ENCODE data around the gene ABCD4.
"Not testable (repeated sequence)": the region's sequence is repeated elsewhere in the genome, so short reads cannot be mapped to it uniquely, and the experiment has no call there.

ABCD4 gene

GRCh38 chr14:74302634-74303569, at the start of gene ABCD4:
ABCD4 (minus strand) TSS chr14:74302934; CDS start chr14:74302912, 22 bp downstream.
- peak; percentile 95 for DNase-seq

- DNase-seq = no peak
Observed at GRCh38 chr14:74350928-74351323, 48.2 kb upstream of the ABCD4 start.

- no peak for DNase-seq
Observed at GRCh38 chr14:74350211-74350927, 47.6 kb upstream of the ABCD4 start.

GRCh38 chr14:74349757-74350156, 47.0 kb upstream of the ABCD4 start:
- no peak for DNase-seq

- DNase-seq = no peak
Observed at GRCh38 chr14:74348735-74349463, 46.2 kb upstream of the ABCD4 start.

GRCh38 chr14:74348241-74348734, 45.6 kb upstream of the ABCD4 start, which contains the start of gene VRTN:
VRTN (plus strand) TSS chr14:74348471; CDS start chr14:74356784, 8,313 bp downstream.
- no peak for DNase-seq

- DNase-seq = no peak
Observed at GRCh38 chr14:74347795-74348100, 45.0 kb upstream of the ABCD4 start.

- no peak for DNase-seq
Observed at GRCh38 chr14:74347097-74347794, 44.5 kb upstream of the ABCD4 start.

GRCh38 chr14:74346341-74346740, 43.6 kb upstream of the ABCD4 start:
- no peak for DNase-seq

- DNase-seq = no peak
Observed at GRCh38 chr14:74333909-74334308, 31.2 kb upstream of the ABCD4 start.

- not testable (repeated sequence) for DNase-seq
Observed at GRCh38 chr14:74329950-74330552, 27.3 kb upstream of the ABCD4 start.

- peak; percentile 88 for DNase-seq
Observed at GRCh38 chr14:74326369-74327152, 23.8 kb upstream of the ABCD4 start.

- no peak for DNase-seq
Observed at GRCh38 chr14:74325446-74325845, 22.7 kb upstream of the ABCD4 start.

GRCh38 chr14:74324931-74325361, 22.2 kb upstream of the ABCD4 start:
- peak; percentile 28 for DNase-seq

- no peak for DNase-seq
Observed at GRCh38 chr14:74314576-74314975, 11.8 kb upstream of the ABCD4 start.

GRCh38 chr14:74313601-74314000, 10.9 kb upstream of the ABCD4 start:
- DNase-seq = no peak

GRCh38 chr14:74312161-74312560, 9.4 kb upstream of the ABCD4 start:
- DNase-seq = no peak

GRCh38 chr14:74309125-74310022, 6.6 kb upstream of the ABCD4 start:
- DNase-seq = no peak

- DNase-seq = no peak
Observed at GRCh38 chr14:74308695-74309094, 6.0 kb upstream of the ABCD4 start.

GRCh38 chr14:74302152-74302628, 544 bp downstream of the ABCD4 start:
- peak; percentile 50 for DNase-seq
